Prostate gland (tissue), 2 donors: ENCODE data around the gene INPP4B.

Experiments
- CTCF ChIP-seq, 4 experiments: fragments of 200-600 bp in 2 of 4; fragments of 450-650 bp in 2 of 4; sonication (generic) in 2 of 4; IDR thresholded peaks; 1 replicate in 3 of 4; 2 replicates in 1 of 4; pipeline ENCODE4 v1.5.1; 2016 to 2019; ENCODE audit warnings: antibody characterized with exemption in 4 of 4, mild to moderate bottlenecking in 2 of 4, moderate library complexity in 2 of 4
- POLR2AphosphoS5 ChIP-seq: sonication (generic); formaldehyde crosslinking; IDR thresholded peaks from one replicate; pipeline ENCODE4 v1.6.1; 2017; ENCODE audit warnings: antibody characterized with exemption

GRCh38 chr4:142282870-142283431, 563.1 kb downstream of the INPP4B start:
- TF ChIP-seq POLR2AphosphoS5, result no peak
- TF ChIP-seq CTCF (IDR thresholded peaks at IDR 0.05), result peak in 2 of 4 experiments; percentile 36 to 44
